NCI-H1694 treated with DMSO at 0.1 percent for 48 hours (cell line): ENCODE results near the gene OPRL1.

ENCODE experiments used
- DNase-seq: peaks from one replicate; lab custom pipeline; 2025; lab: John Stamatoyannopoulos, UW

The OPRL1 gene

DNA sequence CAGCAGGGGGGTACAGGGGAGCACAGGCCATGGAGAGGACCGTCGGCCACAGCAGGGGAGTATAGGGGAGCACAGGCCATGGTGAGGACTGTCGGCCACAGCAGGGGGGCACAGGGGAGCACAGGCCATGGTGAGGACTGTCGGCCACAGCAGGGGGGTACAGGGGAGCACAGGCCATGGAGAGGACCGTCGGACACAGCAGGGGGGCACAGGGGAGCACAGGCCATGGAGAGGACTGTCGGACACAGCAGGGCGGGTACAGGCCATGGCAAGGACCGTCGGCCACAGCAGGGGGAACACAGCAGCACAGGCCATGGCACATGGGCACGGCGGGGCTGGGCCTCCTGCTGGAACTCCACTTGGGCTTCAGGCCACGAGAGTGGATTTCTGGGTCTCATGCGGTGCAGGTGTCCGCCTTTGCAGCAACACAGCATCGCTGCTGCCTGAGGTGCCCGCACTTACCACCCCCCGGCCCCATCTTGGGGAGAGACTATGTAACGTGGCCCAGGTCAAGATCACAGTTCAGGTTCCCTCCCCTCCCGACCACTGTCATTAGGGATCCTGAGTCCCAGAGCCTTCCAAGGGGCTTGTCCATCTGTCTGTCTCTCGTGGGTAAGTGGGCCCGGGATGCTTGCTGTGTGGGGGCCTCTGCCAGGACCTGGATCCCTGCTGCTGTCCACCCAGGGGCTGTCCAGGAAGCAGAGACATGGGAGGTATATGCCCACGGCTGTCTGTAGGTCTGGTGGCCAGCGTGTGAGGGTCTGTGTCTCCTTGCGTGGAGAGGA is 25.0 kb downstream of the OPRL1 start:
- DNase-seq: no peak

- DNase-seq: no peak
These were observed 26.1 kb downstream of the OPRL1 start for GRCh38 chr20:64105846-64106434.

GRCh38 chr20:64106435-64106961 is 26.6 kb downstream of the OPRL1 start:
- DNase-seq: no peak

GRCh38 chr20:64106981-64107735 is 27.3 kb downstream of the OPRL1 start, which contains the start of gene NPBWR2:
Gene NPBWR2, minus strand, starts transcription at chr20:64107565. Its CDS starts 734 bp downstream, at chr20:64106831.
- no peak for DNase-seq

- DNase-seq: no peak
These were observed 28.0 kb downstream of the OPRL1 start for GRCh38 chr20:64107736-64108457.

DNA sequence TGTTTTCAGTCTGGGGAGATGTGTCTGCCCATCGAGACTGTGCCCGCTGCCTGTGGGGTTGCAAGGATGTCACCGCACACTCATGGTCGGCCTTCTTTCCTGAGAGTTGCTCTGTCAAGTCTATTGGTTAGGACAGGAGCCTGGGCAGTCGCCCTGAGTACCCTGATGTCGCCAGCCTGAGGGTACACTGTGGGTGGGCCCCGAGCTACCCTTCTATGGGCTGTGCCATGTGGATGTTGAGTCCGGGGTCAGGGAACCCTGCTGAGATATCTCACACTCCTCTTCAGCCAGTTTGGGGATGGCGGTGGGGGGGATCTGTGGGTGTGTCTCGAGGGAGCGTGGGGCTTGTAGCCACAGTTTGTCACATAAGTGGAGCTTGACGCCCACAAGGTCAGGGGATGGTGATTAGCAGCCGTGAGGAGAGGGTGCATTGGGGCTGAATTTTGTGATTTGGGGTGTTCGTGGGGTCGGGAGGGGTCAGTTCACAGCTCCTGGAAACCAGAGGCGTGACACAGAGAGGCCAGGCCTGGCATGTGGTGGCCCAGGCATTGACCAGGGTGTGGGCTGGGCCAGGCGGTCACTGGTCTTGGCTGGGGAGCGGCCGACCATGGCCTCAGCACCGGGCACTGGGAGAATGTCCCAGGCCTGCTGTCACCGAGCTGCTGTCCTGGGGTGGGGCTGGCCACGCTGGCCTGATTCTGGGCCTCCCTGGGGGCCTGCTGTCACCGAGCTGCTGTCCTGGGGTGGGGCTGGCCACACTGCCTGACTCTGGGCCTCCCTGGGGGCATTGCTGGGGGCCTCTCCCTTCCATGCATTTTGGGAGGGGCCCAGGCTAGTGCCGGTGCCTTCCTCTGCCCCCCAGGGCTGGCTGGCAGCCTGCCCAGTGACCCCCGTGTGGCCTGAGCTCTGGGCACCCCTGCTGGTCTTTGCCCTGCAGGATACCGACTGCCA is 29.1 kb downstream of the OPRL1 start:
- DNase-seq: no peak

DNA sequence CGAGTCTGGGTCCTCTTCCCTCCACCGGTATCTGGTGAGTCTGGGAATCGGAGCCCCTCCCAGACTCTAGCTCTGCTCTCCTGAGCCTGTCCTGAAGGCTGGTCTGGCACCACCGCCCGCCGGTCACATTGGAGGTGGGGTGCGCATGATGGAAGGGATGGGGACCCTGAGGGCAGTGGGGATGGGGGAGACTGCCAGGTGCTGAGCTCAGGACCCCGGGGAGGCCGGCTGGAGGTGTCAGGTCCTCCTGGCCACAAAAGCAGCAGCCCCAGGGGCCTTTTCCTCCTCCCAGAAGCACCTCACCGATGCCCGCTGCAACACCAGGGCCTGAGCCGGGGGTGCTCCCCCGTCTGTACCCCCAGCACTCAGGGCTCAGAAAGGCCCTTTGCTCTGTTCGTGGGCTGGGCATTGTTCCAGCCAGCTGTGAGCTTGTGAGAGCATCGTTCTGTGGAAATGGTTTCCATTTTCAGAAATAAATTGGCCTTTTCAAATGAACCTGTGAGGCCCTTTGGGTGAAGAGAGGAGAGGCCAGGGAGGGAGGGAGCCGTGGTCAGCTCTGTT is 30.0 kb downstream of the OPRL1 start:
- DNase-seq: no peak

- DNase-seq: no peak
These were observed 30.7 kb downstream of the OPRL1 start for GRCh38 chr20:64110411-64111068.

DNA sequence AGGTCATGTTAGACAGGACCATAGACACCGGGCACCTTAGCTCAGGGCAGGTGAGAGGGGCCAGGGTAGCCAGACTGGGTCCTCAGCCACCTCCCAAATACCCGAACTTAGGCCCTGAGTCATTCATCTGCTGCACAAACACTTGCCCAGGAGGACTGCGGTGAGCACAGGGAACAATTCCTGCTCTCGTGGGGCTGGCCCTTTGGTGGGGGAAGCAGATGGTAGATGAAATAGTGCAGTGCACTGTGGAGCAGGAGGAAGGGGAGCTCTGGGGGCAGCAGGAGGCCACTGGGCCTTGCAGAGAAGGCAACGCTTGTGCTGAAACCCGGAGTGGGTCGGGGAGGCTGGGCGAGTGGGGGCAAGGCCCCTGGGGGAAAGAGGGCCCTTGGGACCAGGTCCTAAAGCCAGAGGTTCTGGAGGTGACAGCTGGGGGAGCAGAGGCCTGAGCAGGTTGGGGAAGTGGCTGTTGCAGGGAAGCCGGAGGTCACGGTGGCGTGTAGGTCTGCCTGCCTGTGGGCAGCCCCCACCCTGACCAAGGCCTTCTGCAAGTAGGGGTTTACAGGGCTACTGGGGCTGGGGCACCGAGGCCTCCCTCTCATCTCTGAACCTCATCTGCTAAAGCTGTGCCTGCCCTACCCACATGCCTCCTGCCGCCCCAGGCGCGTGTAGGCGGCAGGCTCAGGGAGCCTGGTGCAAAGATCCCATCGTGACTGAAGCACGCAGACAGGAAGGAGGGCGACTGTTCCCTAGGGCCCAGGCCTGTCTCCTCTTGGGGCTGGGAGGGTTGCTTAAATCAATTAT is 32.2 kb downstream of the OPRL1 start:
- DNase-seq: no peak

DNA sequence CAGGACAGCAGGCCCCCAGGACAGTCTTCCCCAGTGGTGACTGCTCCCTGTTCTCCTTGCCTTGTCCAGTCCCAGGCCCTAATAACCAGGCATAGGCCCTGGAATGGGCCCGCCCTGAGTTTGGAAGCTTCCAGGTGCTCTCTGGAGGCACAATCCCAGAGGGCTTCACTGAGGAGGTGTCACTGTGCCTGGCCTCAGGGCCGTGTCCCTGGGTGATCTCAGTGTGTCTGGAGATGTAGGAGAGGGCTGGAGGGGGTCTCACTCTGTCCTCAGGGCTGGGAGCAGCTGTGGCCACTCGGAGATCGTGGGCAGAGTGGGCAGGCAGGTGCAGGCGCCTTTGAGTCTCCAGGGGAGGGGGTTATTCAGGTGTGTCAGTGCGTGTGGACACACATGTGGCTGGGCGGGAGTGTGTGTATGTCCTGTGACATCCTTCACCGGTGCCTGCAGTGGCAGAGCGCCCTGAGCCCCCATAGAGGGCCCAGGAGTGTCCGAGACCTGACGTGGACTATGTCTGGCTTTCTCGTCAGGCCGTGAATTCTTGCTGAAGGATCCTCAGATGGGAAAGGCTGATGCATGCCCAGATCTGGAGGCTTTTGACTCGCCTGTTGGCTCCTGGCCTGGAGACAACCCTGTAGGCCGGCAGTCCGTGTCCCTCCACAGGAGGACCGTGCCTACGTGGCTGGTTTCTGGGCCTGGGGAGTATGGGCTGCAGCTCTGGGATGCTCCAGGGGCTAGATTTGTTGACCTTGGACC is 33.0 kb downstream of the OPRL1 start:
- DNase-seq: no peak

GRCh38 chr20:64113444-64113775 is 33.5 kb downstream of the OPRL1 start:
- no peak for DNase-seq

- DNase-seq: no peak
These were observed 34.0 kb downstream of the OPRL1 start for GRCh38 chr20:64113796-64114355.

GRCh38 chr20:64114356-64114971 is 34.6 kb downstream of the OPRL1 start:
- no peak for DNase-seq

DNA sequence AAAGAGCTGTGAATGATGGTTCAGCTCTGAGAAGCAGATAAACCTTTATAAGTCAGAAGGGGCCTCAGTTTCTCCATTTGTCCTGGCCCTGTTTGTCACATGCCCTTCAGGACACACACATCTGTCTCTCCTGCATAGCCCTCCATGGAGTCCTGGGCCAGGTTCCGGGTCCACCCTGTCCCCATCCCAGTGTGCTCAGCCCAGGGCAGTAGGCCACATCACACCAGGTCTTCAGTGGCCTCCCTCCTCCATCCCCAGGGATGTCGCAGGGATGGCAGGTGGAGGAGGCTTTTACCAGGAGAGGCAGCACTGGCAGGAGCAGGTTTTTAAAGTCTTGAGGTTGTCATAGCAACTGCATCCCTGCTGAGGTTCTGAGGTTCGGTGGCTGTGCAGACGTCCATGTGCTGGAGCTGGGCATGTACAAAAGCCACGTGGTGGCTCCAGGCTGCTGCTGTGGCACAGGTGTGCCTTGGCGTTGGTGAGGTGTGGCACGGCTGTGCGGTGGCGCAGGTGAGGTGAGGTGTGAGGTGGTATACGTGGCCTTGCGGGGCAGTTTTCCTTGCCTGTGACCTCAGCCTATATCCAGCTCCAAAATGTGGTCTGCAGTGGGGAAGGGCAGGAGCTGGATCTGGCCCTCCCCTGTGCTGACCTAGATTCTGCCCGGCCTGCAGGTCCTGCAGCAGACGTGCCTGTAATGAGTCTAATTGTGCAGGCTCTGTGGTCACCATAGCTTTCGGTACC is 35.5 kb downstream of the OPRL1 start:
- no peak for DNase-seq

DNA sequence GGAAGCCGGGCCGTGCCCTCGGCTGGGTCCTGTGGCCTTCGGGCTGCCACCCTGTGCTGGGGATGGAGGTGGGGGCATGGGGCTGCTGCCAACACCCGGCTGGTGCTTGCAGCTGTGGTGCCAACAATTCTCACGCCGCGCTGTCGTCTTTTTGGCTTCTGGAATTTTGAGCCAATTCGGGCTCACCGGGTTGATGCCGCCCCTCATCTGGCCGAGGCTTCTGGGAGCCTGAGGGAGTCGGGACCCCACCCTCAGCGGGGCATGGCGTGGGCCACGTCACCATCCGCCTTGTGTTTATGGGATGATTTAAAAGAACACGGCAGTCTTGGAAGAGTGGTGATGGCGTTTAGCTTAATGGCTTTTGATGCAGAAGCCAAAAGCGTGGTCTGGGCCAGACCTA is 36.1 kb downstream of the OPRL1 start:
- DNase-seq: no peak

DNA sequence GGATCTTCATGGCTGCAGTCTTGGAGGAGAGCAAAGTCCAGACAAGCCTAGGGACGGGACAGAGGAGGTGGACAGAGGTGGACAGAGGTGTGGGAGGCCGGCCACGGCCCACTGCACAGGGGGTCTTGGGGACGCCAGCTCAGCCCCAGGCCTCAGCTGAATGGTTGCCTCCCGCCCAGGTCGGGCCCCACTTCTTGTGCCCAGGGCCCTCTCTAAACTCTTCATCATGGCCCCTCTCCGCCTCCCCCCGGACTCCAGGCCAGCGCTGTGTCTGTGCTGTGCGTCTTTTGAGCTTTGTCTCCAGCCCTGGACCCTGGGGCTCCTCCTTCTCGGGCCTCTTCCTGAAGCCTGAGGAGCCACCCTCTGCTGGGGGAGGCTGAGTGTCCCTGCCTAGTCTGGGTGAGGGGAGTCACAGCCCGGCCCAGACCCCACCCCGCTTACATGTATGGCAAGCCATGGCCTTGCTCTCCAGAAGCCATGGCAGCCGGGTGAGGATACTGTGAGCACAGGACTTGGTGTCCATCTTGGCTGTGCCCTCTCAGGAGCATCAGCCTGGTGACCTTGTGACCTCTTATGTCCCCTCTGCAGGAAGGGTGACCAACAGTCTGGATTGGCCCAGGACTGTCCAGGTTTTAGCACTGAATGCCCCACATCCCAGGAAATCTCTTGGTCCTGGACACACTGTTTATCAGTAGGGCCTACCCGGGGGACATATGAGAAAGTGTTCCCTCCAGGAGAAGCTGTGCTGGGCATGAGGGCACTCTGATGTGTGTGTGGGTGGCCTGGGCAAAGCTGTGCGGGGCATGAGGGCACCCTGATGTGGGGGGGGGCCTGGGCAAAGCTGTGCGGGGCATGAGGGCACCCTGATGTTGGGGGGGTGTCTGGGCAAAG is 36.9 kb downstream of the OPRL1 start:
- no peak for DNase-seq
